Measurements from ENCODE around the gene KDM2B. TPM values are rescaled to one million over a fixed set of nuclear protein-coding genes. Genes with fewer than 3 reads are reported as not detected.

Gene KDM2B
- polyA plus RNA-seq, 2 donors: 15.7 to 23.5 TPM

DNA sequence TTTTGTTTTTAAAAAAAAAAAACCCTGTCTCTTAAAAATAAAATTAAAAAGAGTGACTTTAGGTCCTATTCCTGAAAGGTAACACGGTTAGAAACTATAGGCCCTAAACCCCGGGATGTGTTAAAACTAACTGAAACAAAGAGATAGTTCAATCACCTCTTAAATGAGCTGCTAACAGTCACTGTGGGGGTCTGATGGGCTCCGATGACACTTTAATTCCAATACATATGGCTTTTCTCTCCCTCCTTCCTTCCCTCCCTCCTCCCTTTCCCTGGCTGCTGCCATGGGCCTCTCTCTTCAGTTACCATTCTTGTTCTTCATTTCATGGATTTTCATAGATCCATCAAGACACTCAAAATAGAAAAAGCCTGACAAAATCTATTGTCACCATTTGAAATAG is 104.3 kb downstream of the KDM2B start:
- Histone ChIP-seq H3K27ac (ENCODE audit: low read depth in 2 of 2, low read length in 1 of 2) (no peak overlapping the region), H3K4me1 (ENCODE audit: control insufficient read depth in 2 of 2, insufficient read depth in 2 of 2, low read length in 1 of 2) (no peaks in the 10 kb centered on the region), H3K27me3 (ENCODE audit: control insufficient read depth in 1 of 2, insufficient read depth in 2 of 2, low read length in 2 of 2) (no peaks in the 10 kb centered on the region), H3K36me3 (ENCODE audit: control insufficient read depth in 2 of 2, insufficient read depth in 2 of 2, low read length in 1 of 2) (no peaks in the 10 kb centered on the region), H3K9me3 (ENCODE audit: control insufficient read depth in 2 of 2, insufficient read depth in 1 of 2, low read depth in 1 of 2, low read length in 1 of 2) (no peaks in the 10 kb centered on the region), H3K4me3 (ENCODE audit: low read depth in 1 of 2, low read length in 2 of 2) (no peak overlapping the region)
- 81 to 89% methylated on average over 3 of the region's 3 CpGs for WGBS, 2 donors

DNA sequence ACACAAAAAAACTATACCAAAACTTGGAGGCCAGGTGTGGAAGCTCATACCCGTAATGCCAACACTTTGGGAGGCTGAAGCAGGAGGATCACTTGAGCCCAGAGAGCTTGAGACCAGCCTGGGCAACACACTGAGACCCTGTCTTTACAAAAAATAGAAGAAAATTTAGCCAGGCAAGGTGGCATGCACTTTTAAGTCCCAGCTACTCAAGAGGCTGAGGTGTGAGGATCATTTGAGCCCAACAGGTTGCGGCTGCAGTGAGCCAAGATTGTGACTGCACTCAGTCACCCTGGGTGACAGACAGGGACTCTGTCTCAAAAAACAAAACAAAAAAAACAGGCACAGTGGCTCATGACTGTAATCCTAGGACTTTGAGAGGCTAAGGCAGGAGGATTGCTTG is 105.5 kb downstream of the KDM2B start:
- Histone ChIP-seq H3K27me3 (ENCODE audit: control insufficient read depth in 1 of 2, insufficient read depth in 2 of 2, low read length in 2 of 2) (no peaks in the 10 kb centered on the region), H3K27ac (ENCODE audit: low read depth in 2 of 2, low read length in 1 of 2) (no peak overlapping the region), H3K36me3 (ENCODE audit: control insufficient read depth in 2 of 2, insufficient read depth in 2 of 2, low read length in 1 of 2) (no peaks in the 10 kb centered on the region), H3K9me3 (ENCODE audit: control insufficient read depth in 2 of 2, insufficient read depth in 1 of 2, low read depth in 1 of 2, low read length in 1 of 2) (no peaks in the 10 kb centered on the region), H3K4me1 (ENCODE audit: control insufficient read depth in 2 of 2, insufficient read depth in 2 of 2, low read length in 1 of 2) (no peaks in the 10 kb centered on the region), H3K4me3 (ENCODE audit: low read depth in 1 of 2, low read length in 2 of 2) (no peak overlapping the region)
- WGBS, 2 donors: 94 to 97% methylated on average over 2 of the region's 2 CpGs

DNA sequence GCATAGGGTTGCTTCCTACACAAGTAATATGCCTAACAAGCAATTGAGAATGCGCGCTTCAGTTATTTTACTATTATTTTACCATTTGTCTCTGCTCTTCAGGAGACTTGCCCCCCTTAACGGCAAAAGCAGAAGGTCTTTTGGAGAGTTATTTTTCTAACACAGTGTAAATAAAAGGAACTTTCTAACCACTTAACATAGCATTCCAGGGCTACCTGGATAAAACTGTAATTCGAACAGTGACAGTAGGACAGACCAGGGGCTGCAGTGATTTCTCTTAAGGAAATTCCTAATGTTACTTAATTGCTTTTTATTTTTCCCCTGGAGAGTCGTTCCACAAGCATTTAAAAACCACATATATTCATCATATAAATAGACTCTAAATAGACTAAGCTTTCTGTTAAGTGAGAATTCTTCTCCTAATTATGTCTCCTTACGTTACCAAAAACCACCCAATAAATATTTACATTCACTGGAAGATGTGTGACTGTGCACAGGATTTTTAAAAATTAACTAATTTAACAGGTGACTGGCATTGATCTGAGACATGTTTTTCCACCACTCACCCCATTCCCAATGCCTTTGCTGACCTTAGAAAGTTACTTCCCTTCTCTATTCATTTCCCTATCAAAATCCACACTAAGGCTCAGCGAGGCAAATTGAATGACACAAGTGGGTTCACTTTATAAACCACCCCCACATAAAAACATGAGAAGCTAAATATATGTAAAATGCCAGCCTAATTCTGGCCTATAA is 108.5 kb downstream of the KDM2B start:
- H3K9me3 ChIP-seq (ENCODE audit: control insufficient read depth in 2 of 2, insufficient read depth in 1 of 2, low read depth in 1 of 2, low read length in 1 of 2): no peaks in the 10 kb centered on the region
- H3K4me3 ChIP-seq (ENCODE audit: low read depth in 1 of 2, low read length in 2 of 2): no peak overlapping the region
- 76 to 86% methylated on average over 7 of the region's 7 CpGs for WGBS, 2 donors
- no peaks in the 10 kb centered on the region for H3K27me3 ChIP-seq (ENCODE audit: control insufficient read depth in 1 of 2, insufficient read depth in 2 of 2, low read length in 2 of 2)
- no peaks in the 10 kb centered on the region for H3K36me3 ChIP-seq (ENCODE audit: control insufficient read depth in 2 of 2, insufficient read depth in 2 of 2, low read length in 1 of 2)
- H3K27ac ChIP-seq (ENCODE audit: low read depth in 2 of 2, low read length in 1 of 2): no peak overlapping the region
- no peaks in the 10 kb centered on the region for H3K4me1 ChIP-seq (ENCODE audit: control insufficient read depth in 2 of 2, insufficient read depth in 2 of 2, low read length in 1 of 2)

GRCh38 chr12:121470751-121471150 is 110.1 kb downstream of the KDM2B start:
- WGBS, 2 donors: 83 to 95% methylated on average over 2 of the region's 2 CpGs
- H3K27ac ChIP-seq (ENCODE audit: low read depth in 2 of 2, low read length in 1 of 2): no peak overlapping the region
- no peaks in the 10 kb centered on the region for H3K4me1 ChIP-seq (ENCODE audit: control insufficient read depth in 2 of 2, insufficient read depth in 2 of 2, low read length in 1 of 2)
- no peaks in the 10 kb centered on the region for H3K36me3 ChIP-seq (ENCODE audit: control insufficient read depth in 2 of 2, insufficient read depth in 2 of 2, low read length in 1 of 2)
- H3K27me3 ChIP-seq (ENCODE audit: control insufficient read depth in 1 of 2, insufficient read depth in 2 of 2, low read length in 2 of 2): no peaks in the 10 kb centered on the region
- H3K4me3 ChIP-seq (ENCODE audit: low read depth in 1 of 2, low read length in 2 of 2): no peak overlapping the region
- no peaks in the 10 kb centered on the region for H3K9me3 ChIP-seq (ENCODE audit: control insufficient read depth in 2 of 2, insufficient read depth in 1 of 2, low read depth in 1 of 2, low read length in 1 of 2)

- Histone ChIP-seq H3K4me3 (ENCODE audit: low read depth in 1 of 2, low read length in 2 of 2) (no peak overlapping the region), H3K4me1 (ENCODE audit: control insufficient read depth in 2 of 2, insufficient read depth in 2 of 2, low read length in 1 of 2) (no peaks in the 10 kb centered on the region), H3K27ac (ENCODE audit: low read depth in 2 of 2, low read length in 1 of 2) (no peak overlapping the region), H3K9me3 (ENCODE audit: control insufficient read depth in 2 of 2, insufficient read depth in 1 of 2, low read depth in 1 of 2, low read length in 1 of 2) (no peaks in the 10 kb centered on the region), H3K36me3 (ENCODE audit: control insufficient read depth in 2 of 2, insufficient read depth in 2 of 2, low read length in 1 of 2) (peaks cover 0 to 2% of the 10 kb centered on the region in 2 donors), H3K27me3 (ENCODE audit: control insufficient read depth in 1 of 2, insufficient read depth in 2 of 2, low read length in 2 of 2) (no peaks in the 10 kb centered on the region)
- WGBS, 2 donors: 60 to 64% methylated on average over 4 of the region's 4 CpGs
Observed at GRCh38 chr12:121468499-121468801, 112.4 kb downstream of the KDM2B start.

DNA sequence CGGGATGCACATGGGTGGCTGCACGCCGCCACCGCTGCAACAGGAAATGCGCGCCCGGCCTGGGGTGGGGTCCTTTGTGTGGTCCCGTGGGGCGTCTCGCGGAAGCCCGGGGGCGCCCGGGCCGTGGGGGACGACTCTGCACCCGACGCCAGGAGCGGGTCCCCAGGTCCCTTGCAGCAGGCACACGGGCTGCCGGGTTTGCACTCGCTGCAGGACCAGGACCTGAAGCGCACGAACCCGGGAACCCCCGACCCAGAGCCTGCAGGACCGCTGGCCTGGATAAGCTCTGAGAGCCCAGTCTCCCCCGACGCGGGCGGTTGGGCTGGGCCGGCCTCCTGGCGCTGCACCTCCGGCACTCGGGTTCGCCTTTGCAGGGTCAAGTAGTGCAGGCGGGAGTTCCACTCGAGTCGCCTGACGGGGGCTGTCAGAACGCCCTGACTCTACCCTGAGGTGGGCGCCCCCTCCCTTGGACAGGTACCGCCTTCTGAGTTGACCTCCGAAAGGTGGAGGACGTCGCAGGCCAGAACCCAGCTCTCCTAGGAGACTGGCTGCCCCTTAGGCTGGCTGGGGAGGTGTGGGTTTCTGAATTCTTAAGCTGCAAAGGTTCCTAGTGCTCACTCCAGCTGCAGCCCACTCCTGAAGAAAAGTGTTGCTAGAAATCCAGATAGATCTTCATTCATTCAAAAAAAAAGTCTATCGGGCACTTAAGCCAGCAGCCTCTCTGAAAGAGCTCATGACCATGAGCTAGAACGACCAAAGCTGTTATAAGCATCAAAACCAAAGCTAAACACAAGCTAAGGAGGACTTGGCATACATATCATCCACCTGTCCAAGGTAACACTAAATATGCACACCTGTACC is 113.0 kb downstream of the KDM2B start:
- no peaks in the 10 kb centered on the region for H3K27me3 ChIP-seq (ENCODE audit: control insufficient read depth in 1 of 2, insufficient read depth in 2 of 2, low read length in 2 of 2)
- peaks cover 0 to 2% of the 10 kb centered on the region in 2 donors for H3K36me3 ChIP-seq (ENCODE audit: control insufficient read depth in 2 of 2, insufficient read depth in 2 of 2, low read length in 1 of 2)
- H3K27ac ChIP-seq (ENCODE audit: low read depth in 2 of 2, low read length in 1 of 2): peak overlapping the region; percentile 32 to 43
- no peaks in the 10 kb centered on the region for H3K4me1 ChIP-seq (ENCODE audit: control insufficient read depth in 2 of 2, insufficient read depth in 2 of 2, low read length in 1 of 2)
- 6 to 7% methylated on average over 46 to 48 of the region's 48 CpGs for WGBS, 2 donors
- H3K9me3 ChIP-seq (ENCODE audit: control insufficient read depth in 2 of 2, insufficient read depth in 1 of 2, low read depth in 1 of 2, low read length in 1 of 2): no peaks in the 10 kb centered on the region
- H3K4me3 ChIP-seq (ENCODE audit: low read depth in 1 of 2, low read length in 2 of 2): peak overlapping the region; percentile 54 to 88

- H3K27ac ChIP-seq (ENCODE audit: low read depth in 2 of 2, low read length in 1 of 2): peak overlapping the region; percentile 91 to 92
- no peaks in the 10 kb centered on the region for H3K4me1 ChIP-seq (ENCODE audit: control insufficient read depth in 2 of 2, insufficient read depth in 2 of 2, low read length in 1 of 2)
- no peaks in the 10 kb centered on the region for H3K9me3 ChIP-seq (ENCODE audit: control insufficient read depth in 2 of 2, insufficient read depth in 1 of 2, low read depth in 1 of 2, low read length in 1 of 2)
- peaks cover 0 to 2% of the 10 kb centered on the region in 2 donors for H3K36me3 ChIP-seq (ENCODE audit: control insufficient read depth in 2 of 2, insufficient read depth in 2 of 2, low read length in 1 of 2)
- 0% methylated on average over 52 to 139 of the region's 139 CpGs for WGBS, 2 donors
- H3K4me3 ChIP-seq (ENCODE audit: low read depth in 1 of 2, low read length in 2 of 2): peak overlapping the region; percentile 68 to 88
- H3K27me3 ChIP-seq (ENCODE audit: control insufficient read depth in 1 of 2, insufficient read depth in 2 of 2, low read length in 2 of 2): no peaks in the 10 kb centered on the region
Observed at GRCh38 chr12:121466794-121467637, 113.8 kb downstream of the KDM2B start.

- 6 to 9% methylated on average over 69 to 70 of the region's 70 CpGs for WGBS, 2 donors
- no peaks in the 10 kb centered on the region for H3K4me1 ChIP-seq (ENCODE audit: control insufficient read depth in 2 of 2, insufficient read depth in 2 of 2, low read length in 1 of 2)
- H3K36me3 ChIP-seq (ENCODE audit: control insufficient read depth in 2 of 2, insufficient read depth in 2 of 2, low read length in 1 of 2): peaks cover 0 to 2% of the 10 kb centered on the region in 2 donors
- peak overlapping the region; percentile 91 to 92 for H3K27ac ChIP-seq (ENCODE audit: low read depth in 2 of 2, low read length in 1 of 2)
- no peaks in the 10 kb centered on the region for H3K27me3 ChIP-seq (ENCODE audit: control insufficient read depth in 1 of 2, insufficient read depth in 2 of 2, low read length in 2 of 2)
- no peaks in the 10 kb centered on the region for H3K9me3 ChIP-seq (ENCODE audit: control insufficient read depth in 2 of 2, insufficient read depth in 1 of 2, low read depth in 1 of 2, low read length in 1 of 2)
- H3K4me3 ChIP-seq (ENCODE audit: low read depth in 1 of 2, low read length in 2 of 2): peak overlapping the region; percentile 57 to 88
Observed at GRCh38 chr12:121465921-121466793, 114.7 kb downstream of the KDM2B start.

DNA sequence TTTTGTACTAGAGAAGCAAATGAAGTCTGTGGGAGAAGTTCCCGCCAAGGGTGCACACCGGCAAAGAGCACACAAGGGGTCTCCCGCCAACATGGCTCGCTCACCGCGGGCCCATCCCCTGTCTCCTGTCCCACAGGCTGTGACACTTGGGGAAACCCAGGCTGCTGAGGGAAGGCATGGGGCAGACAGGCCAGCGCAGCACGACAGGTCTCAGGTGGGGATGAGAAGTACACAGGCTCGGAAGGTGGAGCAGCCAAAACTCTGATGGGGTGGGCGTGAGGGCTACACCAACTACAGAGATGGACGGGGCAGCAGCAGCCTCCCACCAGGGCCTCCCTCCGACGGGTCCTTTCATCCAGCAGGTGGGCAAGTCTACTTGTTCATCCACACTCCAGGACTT is 116.5 kb downstream of the KDM2B start:
- no peaks in the 10 kb centered on the region for H3K27me3 ChIP-seq (ENCODE audit: control insufficient read depth in 1 of 2, insufficient read depth in 2 of 2, low read length in 2 of 2)
- no peaks in the 10 kb centered on the region for H3K9me3 ChIP-seq (ENCODE audit: control insufficient read depth in 2 of 2, insufficient read depth in 1 of 2, low read depth in 1 of 2, low read length in 1 of 2)
- no peak overlapping the region for H3K4me3 ChIP-seq (ENCODE audit: low read depth in 1 of 2, low read length in 2 of 2)
- H3K36me3 ChIP-seq (ENCODE audit: control insufficient read depth in 2 of 2, insufficient read depth in 2 of 2, low read length in 1 of 2): peaks cover 0 to 2% of the 10 kb centered on the region in 2 donors
- H3K27ac ChIP-seq (ENCODE audit: low read depth in 2 of 2, low read length in 1 of 2): no peak overlapping the region
- WGBS, 2 donors: 96% methylated on average over 13 of the region's 13 CpGs
- H3K4me1 ChIP-seq (ENCODE audit: control insufficient read depth in 2 of 2, insufficient read depth in 2 of 2, low read length in 1 of 2): no peaks in the 10 kb centered on the region
